Measurements from ENCODE around the gene NLRP6.
"Not testable (repeated sequence)": the region's sequence is repeated elsewhere in the genome, so short reads cannot be mapped to it uniquely, and the experiment has no call there.

The NLRP6 gene

GRCh38 chr11:311013-311748 is 33.0 kb downstream of the NLRP6 start:
- H3K27ac ChIP-seq, result not testable (repeated sequence)

GRCh38 chr11:312092-312816 is 34.0 kb downstream of the NLRP6 start:
- H3K9ac ChIP-seq, result 0 out of 2 replicates have a peak overlapping the region, but pooled peaks have one; percentile 15
- H3K4me1 ChIP-seq, result peaks cover 73% of the 10 kb centered on the region
- H3K9me3 ChIP-seq, result no peaks in the 10 kb centered on the region
- peaks cover 10% of the 10 kb centered on the region for H3K36me3 ChIP-seq
- TF ChIP-seq Cebpa-rat (IDR thresholded peaks at IDR 0.05), result no peak
- H3K27ac ChIP-seq, result peak overlapping the region; percentile 9
- H3K4me3 ChIP-seq, result no peak overlapping the region
- H3K4me2 ChIP-seq, result peak overlapping the region; percentile 85
- no peaks in the 10 kb centered on the region for H3K27me3 ChIP-seq
- no peaks in the 10 kb centered on the region for H4K20me1 ChIP-seq

More at GRCh38 chr11:311013-311748, 33.0 kb downstream of the NLRP6 start:
- not testable (repeated sequence) for H3K36me3 ChIP-seq, H4K20me1 ChIP-seq, H3K27me3 ChIP-seq, H3K9ac ChIP-seq, H3K9me3 ChIP-seq
- 0 out of 2 replicates have a peak overlapping the region, but pooled peaks have one; percentile 39 for H3K4me3 ChIP-seq
- H3K4me2 ChIP-seq, result peak overlapping the region; percentile 85
- H3K4me1 ChIP-seq, result peaks cover 73% of the 10 kb centered on the region

- Histone ChIP-seq H3K9ac (peak overlapping the region; percentile 75), H3K27me3 (no peaks in the 10 kb centered on the region), H3K36me3 (peaks cover 10% of the 10 kb centered on the region), H3K4me2 (peak overlapping the region; percentile 85), H3K4me1 (peaks cover 68% of the 10 kb centered on the region), H4K20me1 (no peaks in the 10 kb centered on the region), H3K27ac (peak overlapping the region; percentile 86), H3K4me3 (peak overlapping the region; percentile 70), H3K9me3 (no peaks in the 10 kb centered on the region)
- no peak for TF ChIP-seq Cebpa-rat (IDR thresholded peaks at IDR 0.05)
Observed at GRCh38 chr11:313304-313786, 35.1 kb downstream of the NLRP6 start.

GRCh38 chr11:313787-314553 is 35.8 kb downstream of the NLRP6 start, which contains the start of gene IFITM1:
IFITM1 (plus strand) TSS chr11:314040; CDS start chr11:314171, 131 bp downstream.
- Histone ChIP-seq H3K4me2 (peak within 1 kb of the TSS; percentile 85), H3K27me3 (no peaks in the 10 kb centered on the region), H3K27ac (peak within 1 kb of the TSS; percentile 86), H3K36me3 (peaks cover 10% of the 10 kb centered on the region), H4K20me1 (no peaks in the 10 kb centered on the region), H3K9ac (peak within 1 kb of the TSS; percentile 75), H3K4me1 (peaks cover 67% of the 10 kb centered on the region), H3K4me3 (peak within 1 kb of the TSS; percentile 70), H3K9me3 (no peaks in the 10 kb centered on the region)
- no peak for TF ChIP-seq Cebpa-rat (IDR thresholded peaks at IDR 0.05)

GRCh38 chr11:314554-314875 is 36.3 kb downstream of the NLRP6 start:
- peak overlapping the region; percentile 75 for H3K9ac ChIP-seq
- H3K27ac ChIP-seq, result peak overlapping the region; percentile 86
- peak overlapping the region; percentile 85 for H3K4me2 ChIP-seq
- H3K27me3 ChIP-seq, H3K36me3 ChIP-seq, H4K20me1 ChIP-seq, H3K9me3 ChIP-seq: not testable (repeated sequence)
- H3K4me1 ChIP-seq, result peaks cover 66% of the 10 kb centered on the region
- H3K4me3 ChIP-seq, result peak overlapping the region; percentile 70

GRCh38 chr11:315051-315481 is 36.9 kb downstream of the NLRP6 start:
- Histone ChIP-seq H3K9ac (peak overlapping the region; percentile 75), H3K27ac (peak overlapping the region; percentile 86)
- TF ChIP-seq Cebpa-rat (IDR thresholded peaks at IDR 0.05), result no peak

GRCh38 chr11:315516-315994 is 37.3 kb downstream of the NLRP6 start:
- Histone ChIP-seq H3K27me3 (no peaks in the 10 kb centered on the region), H3K4me2 (peak overlapping the region; percentile 85), H4K20me1 (no peaks in the 10 kb centered on the region), H3K9ac (peak overlapping the region; percentile 75), H3K36me3 (peaks cover 10% of the 10 kb centered on the region), H3K9me3 (no peaks in the 10 kb centered on the region), H3K27ac (peak overlapping the region; percentile 86), H3K4me1 (peaks cover 68% of the 10 kb centered on the region), H3K4me3 (peak overlapping the region; percentile 70)
- TF ChIP-seq Cebpa-rat (IDR thresholded peaks at IDR 0.05), result no peak

More at GRCh38 chr11:315051-315481, 36.9 kb downstream of the NLRP6 start:
- H3K36me3 ChIP-seq, result peaks cover 10% of the 10 kb centered on the region
- H3K4me3 ChIP-seq, result peak overlapping the region; percentile 70
- H4K20me1 ChIP-seq, result no peaks in the 10 kb centered on the region
- no peaks in the 10 kb centered on the region for H3K27me3 ChIP-seq
- peak overlapping the region; percentile 85 for H3K4me2 ChIP-seq
- peaks cover 64% of the 10 kb centered on the region for H3K4me1 ChIP-seq
- no peaks in the 10 kb centered on the region for H3K9me3 ChIP-seq

- Histone ChIP-seq H3K4me3 (peak overlapping the region; percentile 70; the same call in 1 of the 2 replicates), H3K27ac (peak overlapping the region; percentile 86; the same call in 1 of the 2 replicates), H3K27me3 (no peaks in the 10 kb centered on the region)
Observed at GRCh38 chr11:316031-316701, 38.0 kb downstream of the NLRP6 start.

GRCh38 chr11:316891-317301 is 38.7 kb downstream of the NLRP6 start:
- Histone ChIP-seq H3K4me2 (peak overlapping the region; percentile 85; the same call in 1 of the 2 replicates), H3K27me3 (no peaks in the 10 kb centered on the region), H4K20me1 (no peaks in the 10 kb centered on the region), H3K27ac (no peak overlapping the region), H3K36me3 (peaks cover 10% of the 10 kb centered on the region), H3K4me1 (peaks cover 66% of the 10 kb centered on the region), H3K4me3 (no peak overlapping the region), H3K9ac (no peak overlapping the region), H3K9me3 (no peaks in the 10 kb centered on the region)
- TF ChIP-seq Cebpa-rat (IDR thresholded peaks at IDR 0.05), result no peak

More at GRCh38 chr11:316031-316701, 38.0 kb downstream of the NLRP6 start:
- TF ChIP-seq Cebpa-rat (IDR thresholded peaks at IDR 0.05), result no peak
- H3K4me2 ChIP-seq, result peak overlapping the region; percentile 85
- peaks cover 72% of the 10 kb centered on the region for H3K4me1 ChIP-seq
- no peaks in the 10 kb centered on the region for H3K9me3 ChIP-seq
- no peak overlapping the region for H3K9ac ChIP-seq
- H4K20me1 ChIP-seq, result no peaks in the 10 kb centered on the region
- peaks cover 10% of the 10 kb centered on the region for H3K36me3 ChIP-seq

- H3K27ac ChIP-seq, H3K4me3 ChIP-seq, H3K36me3 ChIP-seq, H3K27me3 ChIP-seq, H3K4me2 ChIP-seq, H3K9me3 ChIP-seq, H4K20me1 ChIP-seq, H3K9ac ChIP-seq: not testable (repeated sequence)
- H3K4me1 ChIP-seq, result peaks cover 56% of the 10 kb centered on the region
Observed at GRCh38 chr11:317668-318404, 39.6 kb downstream of the NLRP6 start.

- peaks cover 51% of the 10 kb centered on the region for H3K4me1 ChIP-seq
- H3K4me2 ChIP-seq, result peak overlapping the region; percentile 75
- H3K27ac ChIP-seq, result peak overlapping the region; percentile 69; the same call in 1 of the 2 replicates
- H3K27me3 ChIP-seq, H4K20me1 ChIP-seq, H3K9me3 ChIP-seq, H3K36me3 ChIP-seq: not testable (repeated sequence)
- H3K9ac ChIP-seq, result peak overlapping the region; percentile 68
- H3K4me3 ChIP-seq, result peak overlapping the region; percentile 63
Observed at GRCh38 chr11:318405-319120, 40.4 kb downstream of the NLRP6 start.
